ENCODE measurements around the gene LMNTD2.

LMNTD2 gene

GRCh38 chr11:567629-568292 lies 7.2 kb upstream of the LMNTD2 start:
- no peak for DNase-seq

- no peak for DNase-seq
These were observed 6.6 kb upstream of the LMNTD2 start for GRCh38 chr11:567011-567628.

- DNase-seq = no peak
These were observed 5.5 kb upstream of the LMNTD2 start for GRCh38 chr11:565921-566509.

GRCh38 chr11:563812-564578 lies 3.5 kb upstream of the LMNTD2 start:
- DNase-seq = no peak

GRCh38 chr11:563066-563811 lies 2.7 kb upstream of the LMNTD2 start:
- DNase-seq = no peak

- DNase-seq = no peak
These were observed 1.6 kb upstream of the LMNTD2 start for GRCh38 chr11:562046-562645.

GRCh38 chr11:561148-562003 lies 838 bp upstream of the LMNTD2 start:
- DNase-seq = no peak

- DNase-seq = no peak
These were observed 730 bp downstream of the LMNTD2 start for GRCh38 chr11:559712-560304.

- no peak for DNase-seq
These were observed 1.4 kb downstream of the LMNTD2 start for GRCh38 chr11:559020-559620.

GRCh38 chr11:558503-558902 lies 2.0 kb downstream of the LMNTD2 start:
- DNase-seq = no peak

GRCh38 chr11:557328-558132 lies 3.0 kb downstream of the LMNTD2 start:
- DNase-seq = no peak

- DNase-seq = no peak
These were observed 3.8 kb downstream of the LMNTD2 start for GRCh38 chr11:556662-557256.

- DNase-seq = no peak
These were observed 4.5 kb downstream of the LMNTD2 start for GRCh38 chr11:555780-556661.

GRCh38 chr11:555227-555779 lies 5.2 kb downstream of the LMNTD2 start:
- no peak for DNase-seq

- DNase-seq = peak; percentile 75
These were observed 5.9 kb downstream of the LMNTD2 start for GRCh38 chr11:554428-555226.

- DNase-seq = no peak
These were observed 6.6 kb downstream of the LMNTD2 start for GRCh38 chr11:553988-554340.
